T-helper 2 cell treated with Interferon-gamma antibody and Interleukin-4, amounts not matched to agents 5 μg/mL and 100 μg/mL, for 36 hours (primary cell): ENCODE data around the gene PFKFB4.

ENCODE experiments used
- DNase-seq: peaks from one replicate; pipeline ENCODE4 v3.0.0; 2021; ENCODE audit warnings: low spot score
- H3K27ac Mint-ChIP-seq: one replicate; pipeline ENCODE4 v1.8.0; 2021; ENCODE audit warnings: mild to moderate bottlenecking, mixed read lengths
- H3K27me3 Mint-ChIP-seq: one replicate; pipeline ENCODE4 v1.8.0; 2021; ENCODE audit warnings: low read depth, mixed read lengths
- H3K36me3 Mint-ChIP-seq: one replicate; pipeline ENCODE4 v1.8.0; 2021; ENCODE audit warnings: low read depth, mixed read lengths
- H3K4me1 Mint-ChIP-seq: one replicate; pipeline ENCODE4 v1.8.0; 2021; ENCODE audit warnings: low read depth, mixed read lengths
- H3K4me3 Mint-ChIP-seq: one replicate; pipeline ENCODE4 v1.8.0; 2022; ENCODE audit warnings: mild to moderate bottlenecking, moderate library complexity, mixed read lengths
- H3K9me3 Mint-ChIP-seq: one replicate; pipeline ENCODE4 v1.8.0; 2021; ENCODE audit warnings: mixed read lengths

Gene PFKFB4

GRCh38 chr3:48556796-48557626 lies at the start of gene PFKFB4:
PFKFB4 (minus strand) TSS chr3:48556803; CDS start chr3:48556777, 26 bp downstream.
- peak; percentile 100 for DNase-seq
- Mint-ChIP-seq H3K4me1 (peaks cover 38% of the 10 kb centered on the region), H3K27me3 (no peaks in the 10 kb centered on the region)

GRCh38 chr3:48601622-48601994 lies 45.0 kb upstream of the PFKFB4 start:
- Mint-ChIP-seq H3K27me3 (no peaks in the 10 kb centered on the region), H3K4me1 (no peaks in the 10 kb centered on the region), H3K27ac (no peak overlapping the region), H3K4me3 (no peak overlapping the region), H3K9me3 (no peaks in the 10 kb centered on the region), H3K36me3 (peaks cover 42% of the 10 kb centered on the region)
- DNase-seq, result no peak

More at GRCh38 chr3:48556796-48557626, at the start of gene PFKFB4:
- Mint-ChIP-seq H3K4me3 (peak within 1 kb of the TSS; percentile 89), H3K9me3 (no peaks in the 10 kb centered on the region), H3K36me3 (peaks cover 21% of the 10 kb centered on the region), H3K27ac (peak within 1 kb of the TSS; percentile 86)

DNA sequence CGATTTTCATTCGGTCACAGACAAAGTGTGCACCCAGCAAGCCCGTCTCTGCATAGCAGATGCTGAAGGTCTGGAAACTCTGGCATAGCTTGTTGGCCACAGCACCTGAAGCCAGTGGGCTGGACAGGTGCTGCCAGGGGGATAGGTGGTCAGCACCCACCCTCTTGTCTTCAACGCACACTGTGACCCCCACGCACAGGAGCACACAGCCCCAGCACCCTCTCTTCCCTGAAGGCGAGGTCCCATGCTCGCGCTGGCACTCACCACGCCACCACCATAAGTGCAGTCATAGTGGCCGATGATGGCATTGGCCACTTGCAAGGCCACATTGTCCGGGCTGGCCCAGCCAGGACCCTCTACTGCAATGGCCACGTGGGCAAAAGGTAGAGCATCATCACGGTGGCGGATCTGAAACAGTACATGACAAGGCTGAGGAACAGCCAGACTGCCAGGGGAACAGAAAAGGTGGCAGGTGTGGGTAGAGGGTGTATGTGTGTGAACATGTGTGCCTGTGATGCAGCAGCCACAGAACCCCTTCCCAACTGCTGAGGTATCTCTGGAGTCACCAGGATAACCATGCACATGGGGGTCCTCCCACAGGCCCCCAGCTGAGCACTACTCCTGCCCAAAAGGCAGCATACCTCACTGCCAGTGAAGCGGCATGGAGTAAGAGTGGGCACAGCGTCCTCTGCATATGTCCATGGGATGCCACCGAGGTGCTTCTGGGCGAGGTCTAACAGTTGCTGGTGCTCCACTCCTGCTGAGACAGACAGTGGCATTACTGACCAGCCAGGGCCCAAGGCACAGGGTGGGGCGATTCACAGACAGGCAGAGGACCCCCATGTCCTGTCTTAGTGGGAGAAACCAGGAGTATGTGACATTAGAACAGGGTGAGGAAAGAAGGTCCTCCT lies 44.4 kb upstream of the PFKFB4 start:
- Mint-ChIP-seq H3K4me3 (no peak overlapping the region), H3K9me3 (no peaks in the 10 kb centered on the region), H3K27me3 (peaks cover 3% of the 10 kb centered on the region), H3K4me1 (no peaks in the 10 kb centered on the region), H3K36me3 (peaks cover 40% of the 10 kb centered on the region), H3K27ac (no peak overlapping the region)
- DNase-seq, result no peak

GRCh38 chr3:48599509-48600285 lies 43.1 kb upstream of the PFKFB4 start:
- peaks cover 30% of the 10 kb centered on the region for H3K36me3 Mint-ChIP-seq
- no peaks in the 10 kb centered on the region for H3K4me1 Mint-ChIP-seq
- H3K9me3 Mint-ChIP-seq, result no peaks in the 10 kb centered on the region
- no peak for DNase-seq
- H3K27me3 Mint-ChIP-seq, result peaks cover 5% of the 10 kb centered on the region
- no peak overlapping the region for H3K4me3 Mint-ChIP-seq
- H3K27ac Mint-ChIP-seq, result no peak overlapping the region

GRCh38 chr3:48599077-48599501 lies 42.5 kb upstream of the PFKFB4 start:
- H3K4me3 Mint-ChIP-seq, result no peak overlapping the region
- peaks cover 25% of the 10 kb centered on the region for H3K36me3 Mint-ChIP-seq
- H3K27ac Mint-ChIP-seq, result no peak overlapping the region

DNA sequence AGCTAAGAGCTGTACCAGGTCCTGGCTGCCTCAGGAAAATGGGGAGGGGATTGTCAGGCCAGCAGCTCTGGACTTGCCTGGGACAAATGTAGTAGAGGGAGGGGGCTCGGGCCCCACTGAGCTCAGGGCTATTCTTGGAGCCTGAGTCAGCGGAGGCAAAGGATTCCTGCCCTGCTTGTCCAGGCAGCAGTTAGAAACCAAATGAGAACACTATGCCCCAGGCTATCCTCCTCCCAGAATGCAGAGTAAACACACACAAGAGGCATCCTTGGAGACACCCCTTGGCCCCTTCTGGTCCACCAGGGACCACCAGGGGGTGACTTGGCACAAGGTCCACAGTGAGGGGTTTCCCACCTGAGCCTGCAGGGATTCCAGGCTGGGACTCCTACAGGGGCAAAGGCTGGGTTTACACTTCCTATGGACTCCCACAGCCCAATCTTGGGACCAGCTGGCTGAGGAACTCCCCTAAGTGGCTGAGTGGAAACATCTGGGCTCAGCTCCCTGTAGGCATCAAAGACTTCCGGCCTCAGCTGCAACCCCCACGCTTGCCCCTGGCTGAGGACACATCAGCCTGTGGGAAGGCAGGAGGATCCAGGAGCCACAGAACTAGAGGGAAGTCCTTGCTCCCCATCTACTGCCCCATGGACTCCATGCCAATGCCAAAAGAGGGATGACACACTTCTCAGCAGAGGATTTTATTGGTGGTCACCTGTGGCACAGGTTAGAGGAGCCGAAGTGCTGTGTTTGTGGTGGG lies 41.9 kb upstream of the PFKFB4 start:
- no peaks in the 10 kb centered on the region for H3K4me1 Mint-ChIP-seq
- peaks cover 20% of the 10 kb centered on the region for H3K36me3 Mint-ChIP-seq
- peaks cover 13% of the 10 kb centered on the region for H3K27me3 Mint-ChIP-seq
- no peak overlapping the region for H3K27ac Mint-ChIP-seq
- no peak for DNase-seq
- no peaks in the 10 kb centered on the region for H3K9me3 Mint-ChIP-seq
- no peak overlapping the region for H3K4me3 Mint-ChIP-seq

More at GRCh38 chr3:48599077-48599501, 42.5 kb upstream of the PFKFB4 start:
- Mint-ChIP-seq H3K9me3 (no peaks in the 10 kb centered on the region), H3K27me3 (peaks cover 11% of the 10 kb centered on the region), H3K4me1 (no peaks in the 10 kb centered on the region)
- DNase-seq, result no peak

DNA sequence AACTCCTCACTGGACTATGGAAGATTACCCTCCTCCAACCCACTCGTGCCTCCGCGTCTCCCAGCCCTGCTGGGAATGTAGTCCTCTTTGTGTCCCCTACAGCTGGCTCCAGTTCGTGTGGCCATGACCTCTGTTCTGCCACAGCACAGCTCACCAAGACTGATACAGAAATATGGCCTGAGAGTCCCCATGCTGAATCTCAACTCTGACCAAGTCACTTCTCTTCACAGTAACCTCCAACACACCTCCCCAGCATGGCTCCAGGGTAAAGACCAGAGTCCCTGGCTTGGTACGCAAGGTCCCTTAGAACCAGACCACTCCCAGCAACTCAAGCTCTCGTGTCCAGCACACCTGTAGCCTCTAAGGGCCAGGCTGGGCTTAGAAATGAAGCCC lies 40.8 kb upstream of the PFKFB4 start:
- H3K27ac Mint-ChIP-seq, result no peak overlapping the region
- DNase-seq, result no peak
- no peaks in the 10 kb centered on the region for H3K4me1 Mint-ChIP-seq
- peaks cover 14% of the 10 kb centered on the region for H3K36me3 Mint-ChIP-seq
- no peak overlapping the region for H3K4me3 Mint-ChIP-seq
- peaks cover 13% of the 10 kb centered on the region for H3K27me3 Mint-ChIP-seq
- H3K9me3 Mint-ChIP-seq, result no peaks in the 10 kb centered on the region

GRCh38 chr3:48596676-48597407 lies 40.2 kb upstream of the PFKFB4 start:
- peaks cover 11% of the 10 kb centered on the region for H3K36me3 Mint-ChIP-seq
- DNase-seq, result no peak
- H3K27ac Mint-ChIP-seq, result no peak overlapping the region
- no peaks in the 10 kb centered on the region for H3K4me1 Mint-ChIP-seq
- peaks cover 13% of the 10 kb centered on the region for H3K27me3 Mint-ChIP-seq
- H3K9me3 Mint-ChIP-seq, result no peaks in the 10 kb centered on the region
- no peak overlapping the region for H3K4me3 Mint-ChIP-seq

- Mint-ChIP-seq H3K4me1 (no peaks in the 10 kb centered on the region), H3K4me3 (no peak overlapping the region), H3K36me3 (peaks cover 9% of the 10 kb centered on the region), H3K27ac (no peak overlapping the region), H3K9me3 (no peaks in the 10 kb centered on the region), H3K27me3 (peaks cover 13% of the 10 kb centered on the region)
- no peak for DNase-seq
Observed at GRCh38 chr3:48596157-48596556, 39.6 kb upstream of the PFKFB4 start.

- no peak for DNase-seq
- no peaks in the 10 kb centered on the region for H3K4me1 Mint-ChIP-seq
- H3K9me3 Mint-ChIP-seq, result no peaks in the 10 kb centered on the region
- peaks cover 6% of the 10 kb centered on the region for H3K36me3 Mint-ChIP-seq
- no peak overlapping the region for H3K27ac Mint-ChIP-seq
- no peak overlapping the region for H3K4me3 Mint-ChIP-seq
- H3K27me3 Mint-ChIP-seq, result peaks cover 13% of the 10 kb centered on the region
Observed at GRCh38 chr3:48595526-48596121, 39.0 kb upstream of the PFKFB4 start.

- Mint-ChIP-seq H3K27me3 (peaks cover 13% of the 10 kb centered on the region), H3K9me3 (no peaks in the 10 kb centered on the region), H3K36me3 (peaks cover under 1% of the 10 kb centered on the region), H3K4me3 (no peak within 1 kb of the TSS), H3K4me1 (no peaks in the 10 kb centered on the region), H3K27ac (no peak within 1 kb of the TSS)
- no peak for DNase-seq
Observed at GRCh38 chr3:48595075-48595525, 38.5 kb upstream of the PFKFB4 start, which contains the start of gene COL7A1. COL7A1 (minus strand) TSS chr3:48595329; CDS start chr3:48595159, 170 bp downstream.

DNA sequence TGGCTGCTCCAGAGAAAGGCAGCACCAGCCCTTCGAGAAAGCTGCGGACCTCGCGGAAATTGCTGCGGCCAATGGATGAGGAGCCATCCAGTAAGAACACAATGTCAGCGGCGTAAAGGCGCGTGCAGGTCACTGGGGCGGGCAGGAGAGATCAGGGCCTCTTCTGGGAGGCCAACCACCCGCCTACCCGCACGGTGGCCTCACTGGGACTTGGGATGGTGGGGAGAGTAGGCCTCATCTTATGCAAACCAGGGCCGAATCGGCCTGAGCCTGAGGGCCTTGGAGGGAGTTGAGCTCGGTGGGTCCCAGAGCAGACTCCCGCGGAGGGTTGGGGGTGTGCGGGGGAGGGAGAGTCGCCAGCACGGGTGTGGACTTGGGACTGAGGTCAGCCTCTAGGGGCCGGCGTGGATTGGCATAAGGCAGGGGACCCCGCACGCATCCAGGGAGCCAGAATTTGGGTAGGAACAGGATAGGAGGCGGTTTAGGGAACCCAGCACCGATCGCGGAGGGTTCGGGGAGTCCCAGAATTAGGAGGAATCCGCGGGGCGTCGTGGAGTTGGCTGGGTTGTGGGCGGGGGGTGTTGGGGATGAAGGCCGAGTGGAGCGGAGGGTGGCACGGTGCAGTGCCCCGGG lies 37.9 kb upstream of the PFKFB4 start:
- no peak overlapping the region for H3K4me3 Mint-ChIP-seq
- H3K4me1 Mint-ChIP-seq, result no peaks in the 10 kb centered on the region
- H3K27me3 Mint-ChIP-seq, result peaks cover 17% of the 10 kb centered on the region
- no peak for DNase-seq
- no peaks in the 10 kb centered on the region for H3K9me3 Mint-ChIP-seq
- no peaks in the 10 kb centered on the region for H3K36me3 Mint-ChIP-seq
- H3K27ac Mint-ChIP-seq, result no peak overlapping the region
